ENCODE data around the gene KRTAP10-2. TPM values are rescaled to one million over a fixed set of nuclear protein-coding genes. Genes with fewer than 3 reads are reported as not detected.
"Not testable (repeated sequence)": the region's sequence is repeated elsewhere in the genome, so short reads cannot be mapped to it uniquely, and the experiment has no call there.

Gene KRTAP10-2
- total RNA-seq, 1 donor from 2014 or later: not detected

GRCh38 chr21:44503006-44503889, 48.1 kb downstream of the KRTAP10-2 start:
- intact Hi-C loops (cut with micrococcal nuclease): not testable (repeated sequence)

- intact Hi-C loops (cut with micrococcal nuclease): no loop called here
Measured at GRCh38 chr21:44502171-44502958, 48.9 kb downstream of the KRTAP10-2 start.

Other genes starting within 250 kb of the KRTAP10-2 start
- 19.8 and 19.9 TPM in 2 replicates for gene CFAP410, start 212.1 kb downstream of the KRTAP10-2 start, total RNA-seq
- 17.8 and 20.6 TPM in 2 replicates for gene TRPM2, start 197.9 kb downstream of the KRTAP10-2 start, total RNA-seq
- 3.3 and 3.9 TPM in 2 replicates for gene LRRC3, start 96.0 kb downstream of the KRTAP10-2 start, total RNA-seq
- not detected in 2 replicates for gene KRTAP10-1, start 11.3 kb downstream of the KRTAP10-2 start, total RNA-seq
- not detected in 2 replicates for gene KRTAP10-3, start 7.3 kb upstream of the KRTAP10-2 start, total RNA-seq
- gene KRTAP10-4, start 22.2 kb upstream of the KRTAP10-2 start, total RNA-seq: not detected in 2 replicates
- not detected in 2 replicates for gene KRTAP10-5, start 29.1 kb upstream of the KRTAP10-2 start, total RNA-seq
- gene KRTAP10-6, start 41.0 kb upstream of the KRTAP10-2 start, total RNA-seq: not detected in 2 replicates
- gene KRTAP10-7, start 49.1 kb upstream of the KRTAP10-2 start, total RNA-seq: not detected in 2 replicates
- not detected in 2 replicates for gene KRTAP10-8, start 60.6 kb upstream of the KRTAP10-2 start, total RNA-seq
- not detected in 2 replicates for gene KRTAP10-9, start 75.6 kb upstream of the KRTAP10-2 start, total RNA-seq
- gene KRTAP10-10, start 85.9 kb upstream of the KRTAP10-2 start, total RNA-seq: not detected in 2 replicates
- gene KRTAP10-11, start 94.9 kb upstream of the KRTAP10-2 start, total RNA-seq: not detected in 2 replicates
- not detected in 2 replicates for gene KRTAP12-4, start 103.2 kb upstream of the KRTAP10-2 start, total RNA-seq
- not detected in 2 replicates for gene KRTAP12-3, start 106.4 kb upstream of the KRTAP10-2 start, total RNA-seq
- not detected in 2 replicates for gene KRTAP12-2, start 115.4 kb upstream of the KRTAP10-2 start, total RNA-seq
- not detected in 2 replicates for gene KRTAP12-1, start 130.7 kb upstream of the KRTAP10-2 start, total RNA-seq
- gene KRTAP10-12, start 145.7 kb upstream of the KRTAP10-2 start, total RNA-seq: not detected in 2 replicates
- not detected in 2 replicates for gene TSPEAR, start 160.1 kb upstream of the KRTAP10-2 start, total RNA-seq

Measured in T-helper 2 cell treated with Interferon-gamma antibody and Interleukin-4, amounts not matched to agents 100 ng/mL and 5 ng/mL, for 36 hours (primary cell).